ENCODE data around the gene SRPX2. TPM values are rescaled to one million over a fixed set of nuclear protein-coding genes. Genes with fewer than 3 reads are reported as not detected.

Gene SRPX2
- total and polyA plus RNA-seq, 9 of the 15 experiments (the other 6 are each of a cell fraction or from before 2014, with no cell fraction given): 0.13 to 0.20 TPM; not detected in 7

- in situ Hi-C loops (cut with MboI): no loop called here
- no peaks in the 10 kb centered on the region for H4K20me1 ChIP-seq (replicated peaks; ENCODE audit: control insufficient read depth, insufficient read depth, low read length)
- intact Hi-C loops (cut with micrococcal nuclease): no loop called here
- POLR2A ChIA-PET: interaction anchor here (1.2 kb wide), 1 partner anchor 30 kb away, joined by 3 read pairs; no protein-coding TSS in a partner anchor
- no peaks in the 10 kb centered on the region for H3K36me3 ChIP-seq (ENCODE audit: control insufficient read depth, insufficient read depth, low read length)
- no peaks in the 10 kb centered on the region for H3K79me2 ChIP-seq (ENCODE audit: control insufficient read depth, insufficient read depth, low read length)
- no peak for ATAC-seq
- no peak for DNase-seq (ENCODE audit: extremely low read depth in 1 of 4, low spot score in 3 of 4)
- no peaks in the 10 kb centered on the region for H3K9me1 ChIP-seq (ENCODE audit: control insufficient read depth, insufficient read depth, low read length)
- BruUV-seq (replicated peaks): no TSS peak
- no peaks in the 10 kb centered on the region for H3K4me1 ChIP-seq (replicated peaks in 1 of 2; ENCODE audit: control insufficient read depth in 2 of 2, insufficient read depth in 2 of 2, low read length in 2 of 2)
- H3K9me3 ChIP-seq (replicated peaks; ENCODE audit: control insufficient read depth, insufficient read depth, low read depth, low read length): no peaks in the 10 kb centered on the region
- H3K9ac ChIP-seq (ENCODE audit: insufficient read depth in 1 of 2, low read depth in 2 of 2, low read length in 2 of 2): no peak overlapping the region
- TF ChIP-seq, protein P1, sequence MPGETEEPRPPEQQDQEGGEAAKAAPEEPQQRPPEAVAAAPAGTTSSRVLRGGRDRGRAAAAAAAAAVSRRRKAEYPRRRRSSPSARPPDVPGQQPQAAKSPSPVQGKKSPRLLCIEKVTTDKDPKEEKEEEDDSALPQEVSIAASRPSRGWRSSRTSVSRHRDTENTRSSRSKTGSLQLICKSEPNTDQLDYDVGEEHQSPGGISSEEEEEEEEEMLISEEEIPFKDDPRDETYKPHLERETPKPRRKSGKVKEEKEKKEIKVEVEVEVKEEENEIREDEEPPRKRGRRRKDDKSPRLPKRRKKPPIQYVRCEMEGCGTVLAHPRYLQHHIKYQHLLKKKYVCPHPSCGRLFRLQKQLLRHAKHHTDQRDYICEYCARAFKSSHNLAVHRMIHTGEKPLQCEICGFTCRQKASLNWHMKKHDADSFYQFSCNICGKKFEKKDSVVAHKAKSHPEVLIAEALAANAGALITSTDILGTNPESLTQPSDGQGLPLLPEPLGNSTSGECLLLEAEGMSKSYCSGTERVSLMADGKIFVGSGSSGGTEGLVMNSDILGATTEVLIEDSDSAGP (CRISPR knock-in tag; IDR thresholded peaks at IDR 0.05): no peak
- CTCF ChIA-PET (ENCODE audit: low intra/inter-chr PET ratio): no interaction called here
- no peak overlapping the region for H3K4me3 ChIP-seq
- no peak overlapping the region for H3K27ac ChIP-seq (ENCODE audit: extremely low read depth, low read depth, low read length)
- H2AFZ ChIP-seq (ENCODE audit: low read depth, low read length): no peak overlapping the region
- H3K4me2 ChIP-seq (ENCODE audit: insufficient read depth, low read length): no peak overlapping the region
- no peak for FAIRE-seq
- WGBS (ENCODE audit: insufficient coverage, low coverage, missing lambda C conversion rate): 37% methylated on average over 8 of the region's 8 CpGs
- no peaks in the 10 kb centered on the region for H3K27me3 ChIP-seq (ENCODE audit: control insufficient read depth in 2 of 2, insufficient read depth in 2 of 2, low read length in 2 of 2)
Observed at GRCh38 chrX:100717363-100717762, 73.4 kb downstream of the SRPX2 start.

- Histone ChIP-seq H3K79me2 (ENCODE audit: control insufficient read depth, insufficient read depth, low read length) (no peaks in the 10 kb centered on the region), H3K4me2 (ENCODE audit: insufficient read depth, low read length) (no peak overlapping the region), H3K27me3 (ENCODE audit: control insufficient read depth in 2 of 2, insufficient read depth in 2 of 2, low read length in 2 of 2) (no peaks in the 10 kb centered on the region), H3K9ac (ENCODE audit: insufficient read depth in 1 of 2, low read depth in 2 of 2, low read length in 2 of 2) (no peak overlapping the region), H3K9me1 (ENCODE audit: control insufficient read depth, insufficient read depth, low read length) (no peaks in the 10 kb centered on the region), H3K36me3 (ENCODE audit: control insufficient read depth, insufficient read depth, low read length) (no peaks in the 10 kb centered on the region), H4K20me1 (replicated peaks; ENCODE audit: control insufficient read depth, insufficient read depth, low read length) (no peaks in the 10 kb centered on the region), H2AFZ (ENCODE audit: low read depth, low read length) (no peak overlapping the region), H3K27ac (ENCODE audit: extremely low read depth, low read depth, low read length) (no peak overlapping the region), H3K9me3 (replicated peaks; ENCODE audit: control insufficient read depth, insufficient read depth, low read depth, low read length) (no peaks in the 10 kb centered on the region), H3K4me1 (replicated peaks in 1 of 2; ENCODE audit: control insufficient read depth in 2 of 2, insufficient read depth in 2 of 2, low read length in 2 of 2) (no peaks in the 10 kb centered on the region), H3K4me3 (no peak overlapping the region)
- no TSS peak for BruUV-seq (replicated peaks)
- WGBS (ENCODE audit: insufficient coverage, low coverage, missing lambda C conversion rate): 14% methylated on average over 2 of the region's 2 CpGs
- ChIA-PET POLR2A (no interaction called here), CTCF (ENCODE audit: low intra/inter-chr PET ratio) (no interaction called here)
- in situ Hi-C loops (cut with MboI): no loop called here
- FAIRE-seq: no peak
- DNase-seq (ENCODE audit: extremely low read depth in 1 of 4, low spot score in 3 of 4): no peak
- no peak for ATAC-seq
- intact Hi-C loops (cut with micrococcal nuclease): no loop called here
- no peak for TF ChIP-seq NR1H2 (CRISPR knock-in tag; IDR thresholded peaks at IDR 0.05)
- no peak for TF ChIP-seq CBFA2T2 (conservative IDR thresholded peaks at IDR 0.05)
- TF ChIP-seq BRF1 (IDR thresholded peaks at IDR 0.05; ENCODE audit: borderline replicate concordance, extremely low read depth, insufficient read length): no peak
- no peak for TF ChIP-seq ZNF778 (CRISPR knock-in tag; IDR thresholded peaks at IDR 0.05)
- TF ChIP-seq SMARCA5 (IDR thresholded peaks at IDR 0.05): no peak
- TF ChIP-seq RFX1 (IDR thresholded peaks at IDR 0.05): no peak
- TF ChIP-seq HOMEZ (CRISPR knock-in tag; IDR thresholded peaks at IDR 0.05): no peak
- TF ChIP-seq SMAD4 (CRISPR knock-in tag; conservative IDR thresholded peaks at IDR 0.05): no peak
- TF ChIP-seq RBM39 (optimal IDR thresholded peaks at IDR 0.05; ENCODE audit: low read depth, low read length): no peak
- TF ChIP-seq SMARCA4 (IDR thresholded peaks at IDR 0.05): no peak
- TF ChIP-seq EP300 (IDR thresholded peaks at IDR 0.05; ENCODE audit: low read length): no peak
- no peak for TF ChIP-seq SRSF3 (IDR thresholded peaks at IDR 0.05; ENCODE audit: insufficient read depth, low read length)
- no peak for TF ChIP-seq ZNF431 (CRISPR knock-in tag; IDR thresholded peaks at IDR 0.05)
- no peak for TF ChIP-seq KLF13 (tag; IDR thresholded peaks at IDR 0.05; ENCODE audit: borderline replicate concordance, low read depth)
- no peak for TF ChIP-seq ZNF695 (CRISPR knock-in tag; IDR thresholded peaks at IDR 0.05)
Observed at GRCh38 chrX:100719139-100719538, 75.1 kb downstream of the SRPX2 start.
